Measurements from ENCODE around the gene SMYD4. TPM values are rescaled to one million over a fixed set of nuclear protein-coding genes. Genes with fewer than 3 reads are reported as not detected.
A peak's percentile ranks its signal among the peaks of the same experiment; 100 is the strongest.

Gene SMYD4
- total and polyA plus RNA-seq, 2 experiments from 2014 or later = 8.5 to 11.4 TPM

- TF ChIP-seq CTCF (IDR thresholded peaks at IDR 0.05; ENCODE audit: poor library complexity) (no peak), EZH2phosphoT487 (IDR thresholded peaks at IDR 0.05; ENCODE audit: low read depth, severe bottlenecking, unreplicated experiment) (peak; percentile 95)
- H3K79me2 ChIP-seq = no peaks in the 10 kb centered on the region
- no peak for DNase-seq (ENCODE audit: low spot score)
- no peak overlapping the region for H3K27ac ChIP-seq
- no peak overlapping the region for H3K4me3 ChIP-seq
- no peaks in the 10 kb centered on the region for H3K36me3 ChIP-seq (replicated peaks; ENCODE audit: insufficient read depth, low read depth)
- no peaks in the 10 kb centered on the region for H4K20me1 ChIP-seq (ENCODE audit: insufficient read depth, poor library complexity, severe bottlenecking)
- WGBS (ENCODE audit: low lambda C conversion rate, missing lambda C conversion rate) = 57% methylated on average over 3 of the region's 3 CpGs
- no peaks in the 10 kb centered on the region for H3K4me1 ChIP-seq (ENCODE audit: insufficient read depth)
- H2AFZ ChIP-seq = no peak overlapping the region
- no peak overlapping the region for H3K4me2 ChIP-seq
- H3K27me3 ChIP-seq = no peaks in the 10 kb centered on the region
- H3K9me3 ChIP-seq (ENCODE audit: low read depth) = no peaks in the 10 kb centered on the region
- no peaks in the 10 kb centered on the region for H3K9me2 ChIP-seq (replicated peaks; ENCODE audit: insufficient read depth)
These were observed 24.0 kb upstream of the SMYD4 start for GRCh38 chr17:1853698-1854097.

- H3K4me1 ChIP-seq (ENCODE audit: insufficient read depth) = no peaks in the 10 kb centered on the region
- H4K20me1 ChIP-seq (ENCODE audit: insufficient read depth, poor library complexity, severe bottlenecking) = no peaks in the 10 kb centered on the region
- H3K9me3 ChIP-seq (ENCODE audit: low read depth) = no peaks in the 10 kb centered on the region
- no peak overlapping the region for H2AFZ ChIP-seq
- TF ChIP-seq EZH2 (IDR thresholded peaks at IDR 0.05; ENCODE audit: borderline replicate concordance) (no peak), EZH2phosphoT487 (IDR thresholded peaks at IDR 0.05; ENCODE audit: low read depth, severe bottlenecking, unreplicated experiment) (no peak), CTCF (IDR thresholded peaks at IDR 0.05; ENCODE audit: poor library complexity) (no peak)
- H3K4me3 ChIP-seq = no peak overlapping the region
- H3K27me3 ChIP-seq = no peaks in the 10 kb centered on the region
- no peak for DNase-seq (ENCODE audit: low spot score)
- WGBS (ENCODE audit: low lambda C conversion rate, missing lambda C conversion rate) = 75% methylated on average over 6 of the region's 6 CpGs
- H3K27ac ChIP-seq = no peak overlapping the region
- H3K36me3 ChIP-seq (replicated peaks; ENCODE audit: insufficient read depth, low read depth) = no peaks in the 10 kb centered on the region
- H3K4me2 ChIP-seq = no peak overlapping the region
- no peaks in the 10 kb centered on the region for H3K9me2 ChIP-seq (replicated peaks; ENCODE audit: insufficient read depth)
- no peaks in the 10 kb centered on the region for H3K79me2 ChIP-seq
These were observed 22.6 kb upstream of the SMYD4 start for GRCh38 chr17:1852327-1852726.

GRCh38 chr17:1847191-1847590, 17.5 kb upstream of the SMYD4 start:
- no peak for TF ChIP-seq EZH2 (IDR thresholded peaks at IDR 0.05; ENCODE audit: borderline replicate concordance)
- Histone ChIP-seq H3K27me3 (no peaks in the 10 kb centered on the region), H3K27ac (no peak overlapping the region), H3K79me2 (no peaks in the 10 kb centered on the region), H3K36me3 (replicated peaks; ENCODE audit: insufficient read depth, low read depth) (no peaks in the 10 kb centered on the region), H3K4me1 (ENCODE audit: insufficient read depth) (no peaks in the 10 kb centered on the region), H2AFZ (no peak overlapping the region), H4K20me1 (ENCODE audit: insufficient read depth, poor library complexity, severe bottlenecking) (no peaks in the 10 kb centered on the region), H3K4me2 (no peak overlapping the region), H3K9me3 (ENCODE audit: low read depth) (no peaks in the 10 kb centered on the region), H3K9me2 (replicated peaks; ENCODE audit: insufficient read depth) (no peaks in the 10 kb centered on the region), H3K4me3 (no peak overlapping the region)
- 80% methylated on average over 3 of the region's 3 CpGs for WGBS (ENCODE audit: low lambda C conversion rate, missing lambda C conversion rate)
- DNase-seq (ENCODE audit: low spot score) = no peak

GRCh38 chr17:1843947-1844346, 14.2 kb upstream of the SMYD4 start:
- Histone ChIP-seq H3K9me2 (replicated peaks; ENCODE audit: insufficient read depth) (no peaks in the 10 kb centered on the region), H3K36me3 (replicated peaks; ENCODE audit: insufficient read depth, low read depth) (no peaks in the 10 kb centered on the region), H3K4me3 (no peak overlapping the region), H3K27me3 (no peaks in the 10 kb centered on the region), H3K4me1 (ENCODE audit: insufficient read depth) (no peaks in the 10 kb centered on the region), H3K4me2 (no peak overlapping the region), H3K27ac (no peak overlapping the region), H3K9me3 (ENCODE audit: low read depth) (no peaks in the 10 kb centered on the region), H4K20me1 (ENCODE audit: insufficient read depth, poor library complexity, severe bottlenecking) (no peaks in the 10 kb centered on the region), H2AFZ (no peak overlapping the region), H3K79me2 (peaks cover 29% of the 10 kb centered on the region)
- 97% methylated on average over 9 of the region's 9 CpGs for WGBS (ENCODE audit: low lambda C conversion rate, missing lambda C conversion rate)
- no peak for DNase-seq (ENCODE audit: low spot score)
- TF ChIP-seq EZH2 (IDR thresholded peaks at IDR 0.05; ENCODE audit: borderline replicate concordance) (no peak), EZH2phosphoT487 (IDR thresholded peaks at IDR 0.05; ENCODE audit: low read depth, severe bottlenecking, unreplicated experiment) (no peak), CTCF (IDR thresholded peaks at IDR 0.05; ENCODE audit: poor library complexity) (no peak)

Measured in hepatocyte (in vitro differentiated cells).